ENCODE data around the gene RHOXF2.
"Not testable (repeated sequence)": the region's sequence is repeated elsewhere in the genome, so short reads cannot be mapped to it uniquely, and the experiment has no call there.

The RHOXF2 gene, protein sequence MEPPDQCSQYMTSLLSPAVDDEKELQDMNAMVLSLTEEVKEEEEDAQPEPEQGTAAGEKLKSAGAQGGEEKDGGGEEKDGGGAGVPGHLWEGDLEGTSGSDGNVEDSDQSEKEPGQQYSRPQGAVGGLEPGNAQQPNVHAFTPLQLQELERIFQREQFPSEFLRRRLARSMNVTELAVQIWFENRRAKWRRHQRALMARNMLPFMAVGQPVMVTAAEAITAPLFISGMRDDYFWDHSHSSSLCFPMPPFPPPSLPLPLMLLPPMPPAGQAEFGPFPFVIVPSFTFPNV

DNA sequence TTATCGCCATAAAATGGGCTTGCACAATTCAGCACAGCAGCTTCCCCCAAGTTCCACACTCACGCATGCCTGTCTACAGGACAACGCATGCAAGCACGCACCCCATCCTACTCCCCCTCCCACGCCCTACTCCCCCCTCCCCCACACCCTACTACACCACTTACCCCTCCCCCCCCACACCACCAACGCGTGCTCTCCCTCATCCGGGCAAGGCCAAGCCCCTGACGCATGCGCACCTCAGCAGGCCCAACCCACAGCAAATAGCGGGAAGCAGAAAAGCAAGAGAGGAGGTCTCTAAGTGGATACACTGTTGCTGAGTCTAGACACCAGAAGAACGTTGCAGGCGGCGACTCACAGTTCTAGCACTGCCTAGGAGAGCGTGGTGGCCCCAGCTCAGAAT, at the start of gene RHOXF2:
Gene RHOXF2, plus strand, starts transcription at position 301 of the 400 bp plus-strand sequence. CDS start 138 bp downstream, outside the sequence.
- not testable (repeated sequence) for DNase-seq

DNA sequence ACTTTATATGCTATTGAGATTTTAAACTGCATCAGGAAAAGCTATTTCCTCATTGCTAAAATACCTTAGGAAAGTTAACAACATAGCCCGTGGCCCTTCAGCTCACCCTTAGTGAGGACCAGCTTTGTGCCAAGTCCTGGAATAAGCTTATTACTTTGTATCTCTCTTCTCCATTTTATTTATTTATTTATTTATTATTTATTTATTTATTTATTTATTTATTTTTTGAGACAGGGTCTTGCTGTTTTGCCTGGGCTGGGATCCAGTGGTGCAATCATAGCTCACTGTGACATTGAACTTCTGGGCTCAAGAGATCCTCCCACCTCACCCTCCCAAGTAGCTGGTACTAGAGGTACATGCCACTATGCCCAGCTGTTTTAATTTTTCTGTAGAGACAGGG, 49.0 kb upstream of the RHOXF2 start:
- no peak for DNase-seq

DNA sequence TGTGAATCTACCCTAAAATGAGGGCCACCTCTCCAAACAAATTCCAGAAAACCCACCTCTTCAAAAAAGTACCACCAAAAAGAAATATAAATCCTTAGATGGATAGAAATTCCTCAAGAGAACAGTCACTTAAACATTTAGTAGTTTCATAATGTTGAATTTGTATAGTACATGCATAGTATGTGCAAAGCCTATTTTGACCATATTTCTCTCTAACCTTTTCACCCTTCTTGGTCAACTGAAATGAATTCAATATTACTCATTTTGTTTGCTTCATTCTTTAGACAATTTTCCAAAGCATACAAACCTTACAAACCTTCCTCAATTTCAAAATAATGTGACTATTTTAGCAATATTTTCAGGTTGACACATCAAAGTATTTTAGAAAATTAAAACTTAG, 46.8 kb upstream of the RHOXF2 start:
- DNase-seq, result no peak

DNA sequence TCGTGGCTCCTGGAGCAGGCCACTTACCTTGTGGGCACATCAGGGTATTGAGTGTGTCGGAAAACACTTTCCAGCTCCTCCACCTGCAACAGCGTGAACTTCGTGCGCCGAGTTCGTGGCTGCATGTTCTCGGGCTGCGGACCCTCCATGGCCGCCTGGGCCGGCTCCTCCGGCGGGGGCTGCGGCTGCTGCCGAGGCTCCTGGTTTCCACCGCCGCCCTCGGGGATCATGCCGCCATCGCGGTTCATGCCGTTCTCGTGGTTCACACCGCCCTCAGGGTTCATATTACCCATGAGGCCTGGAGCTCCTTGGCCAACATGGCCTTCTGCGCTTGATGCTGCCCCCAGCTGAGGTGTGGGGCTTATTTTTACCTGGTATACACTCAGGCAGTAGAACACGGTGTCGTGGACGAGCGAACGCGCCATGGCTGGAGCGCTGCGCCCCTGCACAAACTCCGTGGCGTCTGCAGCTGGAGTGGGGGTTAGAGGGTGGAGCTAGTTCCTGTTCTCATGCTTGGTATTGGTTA, 42.9 kb upstream of the RHOXF2 start, which contains the start of gene RHOXF1:
Gene RHOXF1, minus strand, starts transcription at position 476 of the 526 bp plus-strand sequence. Its CDS starts 51 bp downstream, at position 425.
- no peak for DNase-seq

DNA sequence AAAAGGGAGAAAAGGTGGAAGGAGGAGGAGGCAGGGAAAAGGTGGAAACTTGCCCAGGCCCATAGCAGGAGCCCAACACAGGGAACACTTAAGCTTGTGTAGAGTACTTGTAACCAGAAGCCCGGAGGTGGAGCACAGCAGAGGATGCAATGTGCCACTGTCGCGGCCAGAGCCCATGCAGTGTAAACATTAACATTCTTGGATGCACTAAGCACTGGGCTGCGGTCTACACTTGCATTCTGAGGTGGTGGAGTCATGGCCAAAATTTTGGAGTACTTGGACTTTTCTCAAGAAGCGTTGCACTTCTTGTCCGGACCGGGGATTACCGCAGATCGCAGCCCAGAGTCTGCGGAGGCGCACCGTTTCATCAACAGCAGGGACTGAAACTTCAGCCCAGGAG, 38.2 kb upstream of the RHOXF2 start:
- no peak for DNase-seq

DNA sequence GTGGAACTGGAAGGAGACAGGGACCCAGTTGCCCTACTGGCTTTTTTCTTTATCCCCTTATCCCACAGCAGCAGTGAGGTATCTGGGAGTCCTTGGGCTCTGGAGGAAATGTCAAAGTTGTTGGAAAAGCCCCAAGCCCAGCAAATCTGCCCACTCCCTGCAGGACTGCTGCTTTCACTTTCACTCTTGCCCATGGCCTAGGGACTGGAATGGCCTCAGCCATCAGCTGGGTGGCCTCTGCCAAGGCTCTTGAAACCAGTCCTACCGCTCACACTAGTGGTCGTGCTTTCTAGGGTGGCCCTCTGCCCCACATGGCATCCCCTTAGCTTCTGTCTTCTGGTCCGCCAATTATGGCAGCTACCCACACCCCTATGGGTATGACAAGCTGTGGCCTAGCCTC, 33.0 kb upstream of the RHOXF2 start:
- DNase-seq, result peak; percentile 34

DNA sequence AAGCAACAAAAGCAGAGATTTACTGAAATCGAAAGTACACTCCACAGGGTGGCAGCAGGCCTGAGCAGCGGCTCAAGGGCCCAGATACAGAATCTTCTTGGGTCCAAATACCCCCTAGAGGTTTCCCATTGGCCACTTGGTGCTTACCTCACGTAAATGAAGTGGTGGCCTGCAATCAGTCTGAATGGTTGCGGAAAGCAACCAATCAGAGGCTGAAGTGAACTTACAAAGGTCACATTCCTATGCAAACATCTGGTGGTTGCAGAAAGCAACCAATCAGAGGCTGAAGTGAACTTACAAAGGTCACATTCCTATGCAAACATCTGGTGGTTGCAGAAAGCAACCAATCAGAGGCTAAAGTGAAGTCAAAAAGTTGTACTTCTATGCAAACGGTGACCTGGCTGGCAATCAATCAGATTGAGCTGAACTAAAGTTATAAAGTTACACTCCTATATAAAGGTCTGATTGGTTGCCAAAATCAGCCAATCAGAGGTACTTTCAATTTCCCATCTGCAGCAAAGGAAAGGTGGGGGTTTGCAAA, 30.0 kb upstream of the RHOXF2 start:
- not testable (repeated sequence) for DNase-seq

DNA sequence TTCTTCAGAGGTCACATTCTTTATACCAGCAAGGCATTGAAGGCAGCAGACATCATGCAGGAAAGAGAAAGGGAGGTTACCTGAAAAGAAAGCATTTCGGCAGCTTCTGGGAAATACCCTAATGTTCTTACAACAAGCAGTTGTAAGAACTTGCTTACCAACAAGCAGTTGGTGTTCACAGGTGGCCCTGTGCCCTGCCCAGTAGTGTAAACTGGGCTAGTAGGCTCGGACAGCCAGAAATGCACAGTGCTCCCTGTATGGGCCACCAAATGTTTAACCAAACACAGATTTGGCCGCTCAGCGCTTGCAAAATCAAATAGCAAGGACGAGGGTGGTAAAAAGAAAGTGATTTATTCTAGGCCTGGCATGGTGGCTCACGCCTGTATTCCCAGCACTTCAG, 22.3 kb upstream of the RHOXF2 start:
- DNase-seq, result no peak

DNA sequence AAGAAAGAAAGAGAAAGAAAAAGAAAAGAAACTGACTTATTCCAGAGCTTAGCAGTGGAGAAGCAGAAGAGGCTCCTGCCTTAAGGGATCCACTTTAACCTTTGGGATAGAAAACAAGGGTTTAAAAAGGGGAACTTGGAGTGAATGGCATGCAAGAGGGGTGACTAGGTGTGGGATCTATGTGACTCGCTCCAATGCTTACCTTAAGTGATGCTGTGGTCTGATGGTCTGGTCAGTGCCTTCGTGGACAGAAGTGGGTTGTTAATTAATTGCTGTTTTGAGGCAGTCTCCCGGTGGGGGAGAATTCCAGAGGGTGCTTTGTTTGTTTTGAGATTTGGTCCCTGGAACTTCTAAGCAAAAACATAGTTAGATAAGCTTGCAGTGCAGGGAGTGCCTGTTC, 21.6 kb upstream of the RHOXF2 start:
- DNase-seq, result no peak

DNA sequence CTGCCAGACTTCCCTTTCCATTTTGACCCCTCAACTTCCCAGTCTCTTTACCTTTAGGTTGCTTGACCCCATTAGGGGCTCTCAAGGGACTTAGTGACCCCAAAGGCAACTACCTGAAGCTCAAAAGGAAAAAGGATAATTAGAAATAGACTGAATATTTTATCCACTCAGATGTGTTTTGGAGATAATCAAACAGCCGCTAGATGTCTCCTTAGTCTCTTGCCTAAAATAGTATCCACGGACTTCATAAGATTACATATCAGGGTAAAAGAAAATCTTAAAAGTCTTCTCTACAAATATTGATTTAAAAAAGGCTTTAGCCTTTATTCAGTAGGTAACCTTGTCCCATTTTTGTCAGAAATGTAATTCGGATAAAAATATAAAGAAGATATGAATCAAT, 21.0 kb upstream of the RHOXF2 start:
- no peak for DNase-seq

DNA sequence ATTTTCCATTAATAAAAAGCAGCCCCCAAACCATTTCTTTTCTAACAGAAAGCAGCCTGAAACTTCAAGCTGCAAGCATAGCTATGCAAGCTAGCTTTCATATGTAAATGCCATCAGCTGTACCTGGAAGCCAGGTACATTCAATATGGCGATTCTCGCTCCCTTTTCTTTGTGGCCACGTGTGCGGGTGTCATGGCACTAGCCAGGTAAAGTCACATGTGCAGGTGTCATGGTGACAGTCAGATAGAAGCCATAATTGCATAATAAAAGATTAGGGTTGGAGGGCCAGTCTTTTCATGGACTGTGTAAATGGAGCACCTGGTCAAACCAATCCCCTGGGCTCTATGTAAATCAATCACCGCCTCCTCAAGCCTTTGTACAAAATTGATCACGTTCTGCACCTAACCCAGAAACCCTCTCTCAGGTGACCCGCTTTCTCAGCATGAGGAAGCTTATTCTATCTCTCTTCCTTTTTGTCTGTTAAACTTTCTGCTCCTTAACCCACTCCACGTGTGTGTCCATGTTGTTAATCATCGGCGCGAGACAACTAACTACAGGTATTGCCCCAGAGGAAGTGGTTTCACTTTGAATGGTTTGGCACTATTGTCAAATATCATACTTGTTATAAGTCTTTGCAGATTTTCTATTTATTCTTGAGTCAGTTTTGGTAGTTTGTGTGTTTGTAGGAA, 18.0 kb upstream of the RHOXF2 start:
- DNase-seq, result no peak

DNA sequence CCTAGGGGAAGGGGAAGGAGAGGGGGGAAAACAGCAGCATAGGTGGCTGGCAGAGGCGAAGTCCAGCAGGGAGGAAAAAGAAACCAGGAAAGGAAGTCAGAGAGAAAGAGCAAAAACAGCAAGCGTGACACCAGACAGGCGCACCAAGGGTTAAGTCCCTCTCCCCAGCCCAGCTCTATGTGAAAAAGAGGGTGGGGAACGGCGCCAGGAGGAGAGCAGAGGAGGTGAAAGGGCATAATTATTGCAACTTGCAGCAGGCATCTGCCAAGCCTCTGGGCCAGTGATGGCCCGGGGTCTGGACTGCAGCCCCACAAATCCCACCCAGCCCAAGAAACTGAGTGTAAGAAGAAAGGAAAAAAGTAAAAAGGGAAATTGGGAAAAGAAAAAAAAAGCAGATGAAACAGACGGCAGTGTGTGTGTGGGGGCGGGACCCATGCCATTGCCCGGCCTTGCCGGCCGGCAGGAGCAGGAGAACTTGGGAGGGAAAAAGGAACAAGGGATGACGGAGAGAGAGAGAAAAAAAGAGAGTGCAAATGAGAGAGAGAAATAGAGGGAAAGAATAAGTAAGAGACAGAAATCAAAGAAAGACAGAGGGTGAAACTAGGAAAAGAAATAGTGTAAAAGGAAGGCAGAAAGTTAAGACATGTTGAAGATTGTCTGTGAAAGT, 14.1 kb upstream of the RHOXF2 start:
- no peak for DNase-seq

DNA sequence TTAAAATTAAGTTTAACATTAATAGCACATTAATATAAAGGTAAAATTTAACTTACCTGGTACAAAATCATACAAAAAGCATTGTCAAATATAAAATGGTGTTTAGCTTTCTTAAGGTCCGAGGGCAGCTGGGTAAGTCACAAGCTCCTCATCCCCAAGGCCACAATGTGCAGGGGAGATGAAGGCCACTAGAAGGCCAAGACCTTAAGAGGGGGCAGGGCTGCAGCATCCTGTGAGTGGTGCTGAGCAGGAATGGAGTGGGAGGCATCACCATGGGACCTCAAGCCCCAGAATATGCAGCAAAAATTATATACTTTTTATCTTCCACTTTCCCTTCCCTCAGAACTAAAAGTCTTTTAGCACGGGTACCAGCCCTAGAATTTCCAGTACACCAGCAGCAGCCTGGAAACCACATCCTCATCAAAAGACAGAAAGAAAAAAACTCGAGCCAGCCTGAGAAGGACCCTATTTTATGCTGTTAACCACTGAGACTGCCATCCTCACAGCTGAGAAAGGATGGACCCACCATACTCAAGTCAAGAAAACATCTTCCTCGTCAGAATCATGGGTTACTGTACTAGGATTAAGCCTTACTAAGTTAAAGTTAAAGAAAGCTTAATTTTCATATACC, 13.0 kb upstream of the RHOXF2 start:
- no peak for DNase-seq

DNA sequence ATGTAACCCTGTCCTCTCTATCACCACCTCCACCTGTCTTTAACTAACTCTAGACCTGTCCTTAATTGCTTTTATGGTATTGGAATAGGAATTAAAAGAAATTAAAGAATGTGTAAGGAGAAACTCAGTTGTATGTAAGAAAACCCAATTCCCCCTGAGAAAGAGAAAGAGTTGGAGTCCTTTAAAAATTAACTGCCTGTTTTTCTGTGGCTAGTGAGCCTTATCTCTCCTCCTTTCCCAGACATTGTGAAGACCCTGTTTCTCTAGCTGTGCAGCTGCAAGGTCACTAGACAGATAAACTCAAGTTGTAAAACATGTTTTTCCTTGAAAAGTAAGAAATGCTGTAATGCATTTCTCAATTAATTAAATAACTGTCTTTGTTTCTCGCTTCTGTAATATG, 12.1 kb upstream of the RHOXF2 start:
- DNase-seq, result not testable (repeated sequence)

DNA sequence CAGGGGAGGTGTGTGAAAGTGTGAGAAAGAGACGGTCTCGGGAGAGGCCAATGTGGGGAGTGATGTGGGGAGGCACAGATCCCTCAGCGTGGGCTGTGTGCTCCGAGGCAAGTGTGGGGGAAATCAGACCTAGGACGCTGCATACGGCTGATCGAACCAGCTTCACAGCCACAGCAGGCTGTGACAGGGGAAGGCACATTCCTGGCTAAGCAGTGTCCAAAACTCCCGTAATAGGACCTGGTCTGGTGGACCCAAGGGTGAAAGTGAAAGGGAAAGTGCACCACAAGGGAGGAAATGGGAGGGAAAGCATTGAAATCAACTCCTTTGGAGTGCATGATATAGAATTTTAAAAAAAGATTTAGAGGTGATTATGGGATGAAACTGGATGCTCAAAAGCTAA, 10.9 kb upstream of the RHOXF2 start:
- DNase-seq, result no peak

DNA sequence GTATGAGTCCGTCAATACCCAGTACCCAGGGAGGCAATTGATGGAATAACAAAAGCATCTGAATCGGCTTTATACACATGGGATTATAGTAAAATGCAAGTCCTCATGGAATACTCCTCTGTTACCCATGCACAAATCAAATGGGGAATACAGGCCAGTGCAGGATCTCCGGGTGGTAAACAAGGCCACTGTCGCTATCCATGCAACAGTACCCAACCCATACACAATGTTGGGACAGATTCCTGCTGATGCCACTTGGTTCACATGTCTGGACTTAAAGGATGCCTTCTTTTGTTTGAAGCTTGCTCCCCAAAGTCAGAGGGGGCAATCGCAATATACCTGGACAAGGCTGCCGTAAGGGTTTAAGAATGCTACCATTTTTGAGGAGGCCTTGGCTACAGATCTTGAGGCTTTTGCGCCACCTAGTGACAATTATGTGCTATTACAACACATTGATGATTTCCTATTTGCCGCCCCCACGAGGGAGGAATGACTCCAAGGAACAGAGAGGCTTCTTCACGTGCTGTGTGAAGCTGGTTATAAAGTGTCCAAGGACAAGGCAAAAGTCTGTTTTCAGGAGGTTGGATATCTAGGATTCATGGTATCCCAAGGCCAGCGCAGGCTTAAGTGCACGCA, 8.2 kb upstream of the RHOXF2 start:
- DNase-seq, result not testable (repeated sequence)

DNA sequence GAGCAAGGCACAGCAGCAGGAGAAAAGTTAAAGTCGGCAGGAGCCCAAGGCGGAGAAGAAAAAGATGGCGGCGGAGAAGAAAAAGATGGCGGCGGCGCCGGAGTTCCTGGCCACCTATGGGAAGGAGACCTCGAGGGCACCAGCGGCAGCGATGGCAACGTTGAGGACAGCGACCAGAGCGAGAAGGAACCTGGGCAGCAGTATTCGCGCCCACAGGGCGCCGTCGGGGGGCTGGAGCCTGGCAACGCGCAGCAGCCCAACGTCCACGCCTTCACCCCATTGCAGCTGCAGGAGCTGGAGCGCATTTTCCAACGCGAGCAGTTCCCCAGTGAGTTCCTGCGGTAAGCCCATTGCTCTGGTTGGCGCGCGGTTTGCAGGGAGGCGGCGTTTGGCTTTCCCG, 673 bp downstream of the RHOXF2 start:
- not testable (repeated sequence) for DNase-seq

DNA sequence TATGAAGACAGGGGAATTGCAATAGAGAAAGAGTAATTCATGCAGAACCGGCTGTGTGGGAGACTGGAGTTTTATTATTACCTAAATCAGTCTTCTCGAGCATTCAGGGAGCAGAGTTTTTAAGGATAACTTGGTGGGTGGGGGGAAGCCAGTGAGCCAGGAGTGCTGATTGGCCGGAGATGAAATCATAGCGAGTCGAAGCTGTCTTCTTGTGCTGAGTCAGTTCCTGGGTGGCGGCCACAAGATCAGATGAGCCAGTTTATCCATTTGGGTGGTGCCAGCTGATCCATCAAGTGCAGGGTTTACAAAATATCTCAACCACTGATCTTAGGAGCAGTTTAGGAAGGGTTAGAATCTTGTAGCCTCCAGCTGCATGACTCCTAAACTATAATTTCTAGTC, 34.8 kb downstream of the RHOXF2 start:
- DNase-seq, result not testable (repeated sequence)

DNA sequence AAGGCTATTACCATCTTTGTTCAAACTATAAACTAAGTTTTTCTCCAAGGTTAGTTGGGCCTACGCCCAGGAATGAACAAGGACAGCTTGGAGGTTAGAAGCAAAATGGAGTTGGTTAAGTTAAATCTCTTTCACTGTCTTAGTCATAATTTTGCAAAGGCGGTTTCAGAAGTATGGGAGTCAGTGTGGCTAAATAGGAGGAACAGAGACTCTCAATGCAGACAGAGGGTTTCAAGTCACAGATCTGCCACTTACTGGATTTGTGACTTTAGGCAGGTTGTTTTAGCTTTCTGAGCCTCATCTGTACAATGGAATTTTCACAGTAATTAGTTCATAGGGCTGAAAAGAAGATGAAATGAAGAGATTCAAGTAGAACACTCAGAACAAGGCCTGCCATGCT, 35.3 kb downstream of the RHOXF2 start:
- not testable (repeated sequence) for DNase-seq

DNA sequence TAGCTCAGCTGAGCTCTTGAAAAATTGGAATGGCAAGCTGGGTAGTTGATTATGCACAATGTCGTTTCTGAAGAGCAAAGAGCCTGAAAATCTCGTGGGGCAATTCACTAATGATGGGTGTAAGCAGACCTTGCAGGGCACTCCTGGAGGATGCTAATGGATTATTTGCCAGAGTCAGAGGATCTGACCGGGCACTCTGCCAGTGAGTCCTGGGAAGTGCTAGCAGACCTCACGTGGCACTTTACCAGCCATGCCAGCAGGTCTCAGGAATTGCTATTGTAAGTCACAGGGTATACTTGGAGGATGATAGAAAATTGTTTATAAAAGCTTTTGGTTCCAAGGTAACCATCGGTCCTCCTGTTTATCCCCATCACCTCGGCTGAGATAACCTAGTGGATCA, 37.4 kb downstream of the RHOXF2 start:
- DNase-seq, result not testable (repeated sequence)

DNA sequence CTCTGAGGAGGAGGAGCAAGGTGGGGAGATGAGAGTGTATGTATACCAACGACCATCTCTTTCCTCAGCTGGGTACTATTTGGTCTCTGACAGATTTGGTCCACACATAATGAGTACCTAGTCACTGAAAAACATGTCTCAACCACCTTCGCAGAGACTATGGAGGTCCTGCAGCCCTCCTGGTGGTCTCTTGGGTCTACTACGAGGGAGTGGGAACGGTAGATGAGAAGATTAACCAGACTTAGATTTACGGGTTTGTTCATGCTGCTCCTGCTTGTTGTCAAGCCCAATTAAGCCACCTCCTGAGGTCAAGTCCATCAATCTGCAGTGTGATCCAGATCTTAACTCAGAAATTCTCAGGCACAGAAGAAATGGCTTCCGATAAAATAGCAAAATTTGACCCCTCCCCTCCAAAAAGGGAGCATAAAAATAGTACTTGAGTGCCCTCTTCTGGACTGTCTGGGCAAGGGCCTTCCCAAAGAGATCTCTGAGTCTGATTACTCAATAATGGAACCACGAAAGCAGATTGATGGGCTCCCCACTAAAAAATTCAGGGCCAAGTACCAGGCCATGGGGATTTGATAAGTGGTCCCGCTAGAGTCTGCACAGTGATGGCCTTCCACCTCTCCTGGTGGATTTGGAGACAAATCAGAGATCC, 38.3 kb downstream of the RHOXF2 start:
- not testable (repeated sequence) for DNase-seq

DNA sequence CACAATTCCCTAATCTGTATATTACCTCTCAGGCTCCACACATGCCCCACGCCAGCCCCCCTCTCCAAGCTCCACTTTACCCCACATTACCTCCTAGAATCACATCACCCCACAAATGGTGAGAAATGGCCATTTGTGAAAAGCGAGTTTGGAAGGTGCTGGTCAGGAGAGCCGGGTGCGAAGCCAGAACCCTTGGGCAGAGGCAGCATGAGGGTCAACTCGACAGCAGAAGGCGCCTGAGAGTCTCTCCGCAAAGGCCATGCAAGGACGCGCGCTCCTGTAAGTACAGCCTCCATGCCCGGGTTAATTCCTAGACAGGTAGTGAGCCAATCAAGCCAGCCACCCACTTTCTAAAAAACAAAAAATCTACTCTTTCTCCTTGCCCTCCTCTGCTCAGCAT, 42.4 kb downstream of the RHOXF2 start:
- DNase-seq, result no peak
